ENCODE measurements around the gene JARID2. TPM values are rescaled to one million over a fixed set of nuclear protein-coding genes. Genes with fewer than 3 reads are reported as not detected.

The JARID2 gene
- total RNA-seq, 2 experiments from 2014 or later = 19.0 to 19.5 TPM

DNA sequence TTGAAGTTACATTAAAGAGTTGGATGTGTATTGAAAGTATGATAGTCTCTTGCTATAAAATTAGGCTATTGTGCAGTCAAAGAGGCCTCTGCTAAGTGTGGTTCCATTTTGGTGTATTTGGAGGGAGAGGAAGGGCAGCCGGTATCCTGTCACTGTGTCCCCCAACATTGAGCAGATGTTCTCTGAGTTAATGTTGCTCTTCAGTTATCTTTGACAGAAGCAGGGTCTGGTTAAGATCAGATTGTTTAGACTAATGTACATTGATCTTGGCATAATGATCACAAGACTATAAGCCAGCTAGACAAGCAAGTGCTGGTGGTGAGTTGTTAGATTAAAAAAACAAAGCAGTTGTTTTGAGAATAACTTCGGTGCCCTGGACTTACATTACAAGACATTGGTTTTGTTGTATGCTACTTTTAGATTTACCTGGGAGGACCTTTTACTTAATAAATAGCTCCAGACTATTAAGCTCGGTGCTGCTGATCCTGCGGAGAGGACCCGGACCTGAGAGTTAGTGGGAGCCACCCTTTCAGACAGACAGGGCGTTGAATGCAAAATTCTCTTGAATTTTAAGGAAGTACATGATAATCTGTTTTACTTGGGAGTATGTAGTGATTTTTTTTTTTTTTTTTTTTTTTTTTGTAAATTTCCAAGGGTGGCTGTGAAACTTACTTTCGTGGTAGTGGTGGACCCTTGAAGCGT lies 97.8 kb downstream of the JARID2 start:
- H2AFZ ChIP-seq (ENCODE audit: low read length) = no peak overlapping the region
- H3K9me3 ChIP-seq (ENCODE audit: low read length) = no peaks in the 10 kb centered on the region
- no peak overlapping the region for H3K4me3 ChIP-seq (ENCODE audit: low read depth, low read length, poor library complexity, severe bottlenecking)
- no TSS peak for BruUV-seq (replicated peaks)
- TF ChIP-seq, protein P1, sequence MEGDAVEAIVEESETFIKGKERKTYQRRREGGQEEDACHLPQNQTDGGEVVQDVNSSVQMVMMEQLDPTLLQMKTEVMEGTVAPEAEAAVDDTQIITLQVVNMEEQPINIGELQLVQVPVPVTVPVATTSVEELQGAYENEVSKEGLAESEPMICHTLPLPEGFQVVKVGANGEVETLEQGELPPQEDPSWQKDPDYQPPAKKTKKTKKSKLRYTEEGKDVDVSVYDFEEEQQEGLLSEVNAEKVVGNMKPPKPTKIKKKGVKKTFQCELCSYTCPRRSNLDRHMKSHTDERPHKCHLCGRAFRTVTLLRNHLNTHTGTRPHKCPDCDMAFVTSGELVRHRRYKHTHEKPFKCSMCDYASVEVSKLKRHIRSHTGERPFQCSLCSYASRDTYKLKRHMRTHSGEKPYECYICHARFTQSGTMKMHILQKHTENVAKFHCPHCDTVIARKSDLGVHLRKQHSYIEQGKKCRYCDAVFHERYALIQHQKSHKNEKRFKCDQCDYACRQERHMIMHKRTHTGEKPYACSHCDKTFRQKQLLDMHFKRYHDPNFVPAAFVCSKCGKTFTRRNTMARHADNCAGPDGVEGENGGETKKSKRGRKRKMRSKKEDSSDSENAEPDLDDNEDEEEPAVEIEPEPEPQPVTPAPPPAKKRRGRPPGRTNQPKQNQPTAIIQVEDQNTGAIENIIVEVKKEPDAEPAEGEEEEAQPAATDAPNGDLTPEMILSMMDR (conservative IDR thresholded peaks at IDR 0.05; ENCODE audit: low read length) = no peak
- no peak for TF ChIP-seq EZH2phosphoT487 (IDR thresholded peaks at IDR 0.05; ENCODE audit: borderline replicate concordance, low read depth, low read length)
- H3K27ac ChIP-seq (ENCODE audit: low read depth, low read length, poor library complexity, severe bottlenecking) = no peak overlapping the region
- H3K4me2 ChIP-seq (ENCODE audit: low read length) = no peak overlapping the region
- H4K20me1 ChIP-seq (ENCODE audit: insufficient read depth, low read length) = peaks cover 15% of the 10 kb centered on the region
- H3K9me2 ChIP-seq (ENCODE audit: insufficient read depth, low read length) = no peaks in the 10 kb centered on the region
- H3K79me2 ChIP-seq (ENCODE audit: insufficient read depth, low read depth, low read length) = peaks cover 30% of the 10 kb centered on the region; the same call in 1 of the 2 replicates
- peaks cover 26% of the 10 kb centered on the region for H3K4me1 ChIP-seq (ENCODE audit: insufficient read depth, low read length, poor library complexity, severe bottlenecking)
- H3K36me3 ChIP-seq (ENCODE audit: insufficient read depth, low read length) = no peaks in the 10 kb centered on the region
- intact Hi-C loops (cut with micrococcal nuclease; ENCODE audit: unreplicated experiment) = no loop called here
- ChIA-PET CTCF (ENCODE audit: unreplicated experiment) (no interaction called here), POLR2A (interaction anchor here (0.6 to 1.3 kb wide), 7 partner anchors 10 to 62 kb away, joined by 3 to 10 read pairs (median 4); no protein-coding TSS in a partner anchor)
- no peak for DNase-seq (ENCODE audit: low spot score)

DNA sequence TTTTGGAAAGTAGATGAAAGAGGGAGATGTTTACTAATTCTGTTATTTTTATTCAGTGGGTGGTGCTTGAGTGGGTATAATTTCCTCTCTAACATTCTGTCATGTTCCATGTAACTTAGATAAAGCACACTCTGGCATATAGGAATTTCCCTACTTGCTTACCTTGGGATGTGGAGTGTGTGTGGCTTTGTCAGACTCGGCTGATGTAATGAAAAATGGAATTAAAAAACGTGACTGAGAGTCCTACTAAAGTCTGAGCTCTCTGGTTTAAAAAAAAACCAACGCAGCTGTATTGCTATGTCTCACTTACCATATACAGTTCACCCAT lies 98.3 kb downstream of the JARID2 start:
- Histone ChIP-seq H3K79me2 (ENCODE audit: insufficient read depth, low read depth, low read length) (peaks cover 30% of the 10 kb centered on the region; the same call in 1 of the 2 replicates), H3K36me3 (ENCODE audit: insufficient read depth, low read length) (no peaks in the 10 kb centered on the region), H3K27ac (ENCODE audit: low read depth, low read length, poor library complexity, severe bottlenecking) (no peak overlapping the region), H3K9me3 (ENCODE audit: low read length) (no peaks in the 10 kb centered on the region), H3K9me2 (ENCODE audit: insufficient read depth, low read length) (no peaks in the 10 kb centered on the region), H3K4me3 (ENCODE audit: low read depth, low read length, poor library complexity, severe bottlenecking) (no peak overlapping the region), H4K20me1 (ENCODE audit: insufficient read depth, low read length) (peaks cover 15% of the 10 kb centered on the region), H3K4me1 (ENCODE audit: insufficient read depth, low read length, poor library complexity, severe bottlenecking) (peaks cover 26% of the 10 kb centered on the region), H2AFZ (ENCODE audit: low read length) (no peak overlapping the region), H3K4me2 (ENCODE audit: low read length) (no peak overlapping the region)
- no peak for DNase-seq (ENCODE audit: low spot score)
- TF ChIP-seq, protein P1 (conservative IDR thresholded peaks at IDR 0.05; ENCODE audit: low read length) = no peak
- no peak for TF ChIP-seq EZH2phosphoT487 (IDR thresholded peaks at IDR 0.05; ENCODE audit: borderline replicate concordance, low read depth, low read length)
- no TSS peak for BruUV-seq (replicated peaks)
- intact Hi-C loops (cut with micrococcal nuclease; ENCODE audit: unreplicated experiment) = no loop called here
- POLR2A ChIA-PET = interaction anchor here (0.6 to 1.5 kb wide), 10 partner anchors 9 to 97 kb away, joined by 3 to 10 read pairs (median 4); no protein-coding TSS in a partner anchor
- CTCF ChIA-PET (ENCODE audit: unreplicated experiment) = no interaction called here

DNA sequence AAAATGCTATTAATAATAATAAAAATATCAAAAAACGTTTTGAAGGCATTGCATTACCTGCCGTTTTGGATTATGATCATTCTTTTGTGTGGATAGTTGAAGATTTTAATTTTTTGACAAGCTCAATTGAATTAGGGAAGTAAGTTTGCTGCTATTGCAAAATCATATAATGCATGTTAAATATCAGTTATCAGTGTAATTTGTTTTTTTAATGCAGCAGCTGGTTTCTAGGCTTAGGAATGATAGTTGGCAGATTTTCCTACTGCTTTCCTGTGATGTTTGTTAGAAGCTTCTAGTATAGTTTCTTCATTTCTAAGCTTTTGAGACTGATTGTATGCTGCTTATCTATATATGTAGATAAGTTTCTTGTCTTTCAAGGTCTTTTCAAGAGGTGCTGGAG lies 99.0 kb downstream of the JARID2 start:
- ChIA-PET CTCF (ENCODE audit: unreplicated experiment) (no interaction called here), POLR2A (interaction anchor here (0.6 to 1.8 kb wide), 13 partner anchors 8 to 98 kb away, joined by 3 to 10 read pairs (median 4); no protein-coding TSS in a partner anchor)
- no peaks in the 10 kb centered on the region for H3K36me3 ChIP-seq (ENCODE audit: insufficient read depth, low read length)
- peaks cover 15% of the 10 kb centered on the region for H4K20me1 ChIP-seq (ENCODE audit: insufficient read depth, low read length)
- no peaks in the 10 kb centered on the region for H3K9me2 ChIP-seq (ENCODE audit: insufficient read depth, low read length)
- intact Hi-C loops (cut with micrococcal nuclease; ENCODE audit: unreplicated experiment) = no loop called here
- no peak overlapping the region for H2AFZ ChIP-seq (ENCODE audit: low read length)
- no TSS peak for BruUV-seq (replicated peaks)
- TF ChIP-seq EZH2phosphoT487 (IDR thresholded peaks at IDR 0.05; ENCODE audit: borderline replicate concordance, low read depth, low read length) = no peak
- TF ChIP-seq, protein P1 (conservative IDR thresholded peaks at IDR 0.05; ENCODE audit: low read length) = no peak
- no peaks in the 10 kb centered on the region for H3K9me3 ChIP-seq (ENCODE audit: low read length)
- no peak overlapping the region for H3K4me3 ChIP-seq (ENCODE audit: low read depth, low read length, poor library complexity, severe bottlenecking)
- H3K79me2 ChIP-seq (ENCODE audit: insufficient read depth, low read depth, low read length) = peaks cover 30% of the 10 kb centered on the region; the same call in 1 of the 2 replicates
- H3K27ac ChIP-seq (ENCODE audit: low read depth, low read length, poor library complexity, severe bottlenecking) = no peak overlapping the region
- peaks cover 26% of the 10 kb centered on the region for H3K4me1 ChIP-seq (ENCODE audit: insufficient read depth, low read length, poor library complexity, severe bottlenecking)
- H3K4me2 ChIP-seq (ENCODE audit: low read length) = no peak overlapping the region
- no peak for DNase-seq (ENCODE audit: low spot score)
